Esophagus squamous epithelium (tissue), 4 donors: ENCODE measurements around the gene IQCK.

ENCODE experiments used
- POLR2A ChIP-seq, 4 donors: fragments of 450-650 bp; IDR thresholded peaks; one replicate each; pipeline ENCODE4 v1.6.1; 2017; ENCODE audit warnings: antibody characterized with exemption in 4 of 4, mild to moderate bottlenecking in 4 of 4, moderate library complexity in 3 of 4
- TF ChIP-seq, protein P1 (sequence below), 6 experiments: fragments of 450-650 bp in 4 of 6; fragments of 200-600 bp in 2 of 6; sonication (generic) in 2 of 6; IDR thresholded peaks; one replicate each; pipeline ENCODE4 v1.5.1; 2016 to 2019; ENCODE audit warnings: antibody characterized with exemption in 6 of 6, mild to moderate bottlenecking in 4 of 6, moderate library complexity in 4 of 6

DNA sequence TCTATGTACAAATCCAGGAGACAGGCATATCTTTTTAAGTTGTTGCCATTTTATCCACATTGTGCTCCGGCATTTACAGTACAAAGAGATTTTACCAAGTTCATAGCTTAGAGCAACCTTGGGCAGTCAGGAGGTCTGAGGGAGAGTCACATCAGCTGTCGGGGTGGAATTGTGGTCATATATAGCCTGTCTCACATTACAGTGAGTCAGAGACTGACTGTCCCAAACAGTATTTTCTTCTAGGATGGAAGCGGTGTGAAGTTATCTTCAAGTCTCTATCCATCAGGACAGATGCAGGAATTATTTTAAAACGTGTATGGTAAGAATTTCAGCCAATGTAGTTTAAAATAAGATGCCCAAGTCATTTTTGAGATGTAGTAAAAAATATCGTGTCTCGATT is 113.6 kb downstream of the IQCK start:
- TF ChIP-seq POLR2A (IDR thresholded peaks at IDR 0.05): no peak
- TF ChIP-seq, protein P1, sequence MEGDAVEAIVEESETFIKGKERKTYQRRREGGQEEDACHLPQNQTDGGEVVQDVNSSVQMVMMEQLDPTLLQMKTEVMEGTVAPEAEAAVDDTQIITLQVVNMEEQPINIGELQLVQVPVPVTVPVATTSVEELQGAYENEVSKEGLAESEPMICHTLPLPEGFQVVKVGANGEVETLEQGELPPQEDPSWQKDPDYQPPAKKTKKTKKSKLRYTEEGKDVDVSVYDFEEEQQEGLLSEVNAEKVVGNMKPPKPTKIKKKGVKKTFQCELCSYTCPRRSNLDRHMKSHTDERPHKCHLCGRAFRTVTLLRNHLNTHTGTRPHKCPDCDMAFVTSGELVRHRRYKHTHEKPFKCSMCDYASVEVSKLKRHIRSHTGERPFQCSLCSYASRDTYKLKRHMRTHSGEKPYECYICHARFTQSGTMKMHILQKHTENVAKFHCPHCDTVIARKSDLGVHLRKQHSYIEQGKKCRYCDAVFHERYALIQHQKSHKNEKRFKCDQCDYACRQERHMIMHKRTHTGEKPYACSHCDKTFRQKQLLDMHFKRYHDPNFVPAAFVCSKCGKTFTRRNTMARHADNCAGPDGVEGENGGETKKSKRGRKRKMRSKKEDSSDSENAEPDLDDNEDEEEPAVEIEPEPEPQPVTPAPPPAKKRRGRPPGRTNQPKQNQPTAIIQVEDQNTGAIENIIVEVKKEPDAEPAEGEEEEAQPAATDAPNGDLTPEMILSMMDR (IDR thresholded peaks at IDR 0.05): no peak
